Measurements from ENCODE around the gene SLC8B1.
A peak's percentile ranks its signal among the peaks of the same experiment; 100 is the strongest.

The SLC8B1 gene

DNA sequence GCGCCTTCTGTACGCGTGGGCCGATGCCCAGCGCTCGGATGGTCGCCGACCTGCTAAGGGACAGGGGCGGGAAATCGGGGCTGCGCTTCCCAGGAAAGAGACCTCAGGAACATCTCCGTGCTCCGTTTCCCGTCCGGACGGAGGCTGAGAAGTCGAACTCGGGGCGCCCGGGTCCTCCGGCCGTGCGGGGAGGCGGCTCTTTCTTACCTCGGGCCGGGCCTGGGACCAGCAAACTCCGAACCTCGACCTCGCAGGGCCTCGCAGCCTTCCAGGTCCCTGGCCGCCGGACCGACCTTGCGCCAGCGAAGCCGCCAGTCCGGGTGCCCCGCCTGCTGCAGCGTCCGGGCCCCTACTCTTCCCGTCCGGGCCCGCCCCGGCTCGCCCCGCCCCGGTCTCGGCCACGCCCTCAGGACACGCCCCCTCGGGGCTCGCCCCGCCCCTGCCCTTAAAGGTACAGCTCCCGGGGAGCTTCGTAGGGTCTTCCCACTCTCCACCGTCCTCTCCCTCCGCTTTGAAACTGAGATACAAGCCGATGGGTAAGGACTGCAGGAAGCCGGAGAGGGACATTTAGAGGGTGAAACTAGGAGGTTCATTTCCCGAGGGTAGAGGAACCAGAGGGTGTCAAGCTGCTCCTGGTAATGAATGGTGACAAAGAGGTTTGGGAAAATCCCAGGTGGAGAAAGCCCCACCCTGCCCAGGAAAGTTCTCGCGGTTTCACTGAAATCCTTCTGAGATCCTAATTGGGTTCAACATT lies at the start of gene SLC8B1:
Gene SLC8B1, minus strand, starts transcription at position 324 of the 754 bp plus-strand sequence. CDS start 2,231 bp downstream, outside the sequence.
- Mint-ChIP-seq H3K27ac (no peak within 1 kb of the TSS), H3K9me3 (no peaks in the 10 kb centered on the region), H3K4me3 (peak within 1 kb of the TSS; percentile 89 to 92 (median 91)), H3K4me1 (peaks cover 5% of the 10 kb centered on the region), H3K27me3 (ENCODE audit: low read depth) (peaks cover 33% of the 10 kb centered on the region), H3K36me3 (ENCODE audit: low read depth) (peaks cover 8% of the 10 kb centered on the region)
- TF ChIP-seq, protein P1, sequence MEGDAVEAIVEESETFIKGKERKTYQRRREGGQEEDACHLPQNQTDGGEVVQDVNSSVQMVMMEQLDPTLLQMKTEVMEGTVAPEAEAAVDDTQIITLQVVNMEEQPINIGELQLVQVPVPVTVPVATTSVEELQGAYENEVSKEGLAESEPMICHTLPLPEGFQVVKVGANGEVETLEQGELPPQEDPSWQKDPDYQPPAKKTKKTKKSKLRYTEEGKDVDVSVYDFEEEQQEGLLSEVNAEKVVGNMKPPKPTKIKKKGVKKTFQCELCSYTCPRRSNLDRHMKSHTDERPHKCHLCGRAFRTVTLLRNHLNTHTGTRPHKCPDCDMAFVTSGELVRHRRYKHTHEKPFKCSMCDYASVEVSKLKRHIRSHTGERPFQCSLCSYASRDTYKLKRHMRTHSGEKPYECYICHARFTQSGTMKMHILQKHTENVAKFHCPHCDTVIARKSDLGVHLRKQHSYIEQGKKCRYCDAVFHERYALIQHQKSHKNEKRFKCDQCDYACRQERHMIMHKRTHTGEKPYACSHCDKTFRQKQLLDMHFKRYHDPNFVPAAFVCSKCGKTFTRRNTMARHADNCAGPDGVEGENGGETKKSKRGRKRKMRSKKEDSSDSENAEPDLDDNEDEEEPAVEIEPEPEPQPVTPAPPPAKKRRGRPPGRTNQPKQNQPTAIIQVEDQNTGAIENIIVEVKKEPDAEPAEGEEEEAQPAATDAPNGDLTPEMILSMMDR (IDR thresholded peaks at IDR 0.05; ENCODE audit: unreplicated experiment in 3 of 3): no peak

- TF ChIP-seq, protein P1 (IDR thresholded peaks at IDR 0.05; ENCODE audit: unreplicated experiment in 3 of 3): no peak
- H3K9me3 Mint-ChIP-seq: no peaks in the 10 kb centered on the region
- H3K27me3 Mint-ChIP-seq (ENCODE audit: low read depth): no peaks in the 10 kb centered on the region
- H3K4me3 Mint-ChIP-seq: no peak overlapping the region
- no peaks in the 10 kb centered on the region for H3K4me1 Mint-ChIP-seq
- no peak overlapping the region for H3K27ac Mint-ChIP-seq
- peaks cover 24% of the 10 kb centered on the region for H3K36me3 Mint-ChIP-seq (ENCODE audit: low read depth)
Measured at GRCh38 chr12:113382206-113382605, 47.3 kb upstream of the SLC8B1 start.

- no peak overlapping the region for H3K27ac Mint-ChIP-seq
- H3K4me3 Mint-ChIP-seq: no peak overlapping the region
- H3K27me3 Mint-ChIP-seq (ENCODE audit: low read depth): no peaks in the 10 kb centered on the region
- H3K4me1 Mint-ChIP-seq: no peaks in the 10 kb centered on the region
- TF ChIP-seq, protein P1 (IDR thresholded peaks at IDR 0.05; ENCODE audit: unreplicated experiment in 3 of 3): no peak
- H3K36me3 Mint-ChIP-seq (ENCODE audit: low read depth): peaks cover 26% of the 10 kb centered on the region
- H3K9me3 Mint-ChIP-seq: no peaks in the 10 kb centered on the region
Measured at GRCh38 chr12:113381220-113381619, 46.3 kb upstream of the SLC8B1 start.

- no peaks in the 10 kb centered on the region for H3K9me3 Mint-ChIP-seq
- H3K4me1 Mint-ChIP-seq: no peaks in the 10 kb centered on the region
- H3K36me3 Mint-ChIP-seq (ENCODE audit: low read depth): peaks cover 28% of the 10 kb centered on the region
- no peaks in the 10 kb centered on the region for H3K27me3 Mint-ChIP-seq (ENCODE audit: low read depth)
- TF ChIP-seq, protein P1 (IDR thresholded peaks at IDR 0.05; ENCODE audit: unreplicated experiment in 3 of 3): no peak
- H3K27ac Mint-ChIP-seq: no peak overlapping the region
- H3K4me3 Mint-ChIP-seq: no peak overlapping the region
Measured at GRCh38 chr12:113378291-113378690, 43.4 kb upstream of the SLC8B1 start.

DNA sequence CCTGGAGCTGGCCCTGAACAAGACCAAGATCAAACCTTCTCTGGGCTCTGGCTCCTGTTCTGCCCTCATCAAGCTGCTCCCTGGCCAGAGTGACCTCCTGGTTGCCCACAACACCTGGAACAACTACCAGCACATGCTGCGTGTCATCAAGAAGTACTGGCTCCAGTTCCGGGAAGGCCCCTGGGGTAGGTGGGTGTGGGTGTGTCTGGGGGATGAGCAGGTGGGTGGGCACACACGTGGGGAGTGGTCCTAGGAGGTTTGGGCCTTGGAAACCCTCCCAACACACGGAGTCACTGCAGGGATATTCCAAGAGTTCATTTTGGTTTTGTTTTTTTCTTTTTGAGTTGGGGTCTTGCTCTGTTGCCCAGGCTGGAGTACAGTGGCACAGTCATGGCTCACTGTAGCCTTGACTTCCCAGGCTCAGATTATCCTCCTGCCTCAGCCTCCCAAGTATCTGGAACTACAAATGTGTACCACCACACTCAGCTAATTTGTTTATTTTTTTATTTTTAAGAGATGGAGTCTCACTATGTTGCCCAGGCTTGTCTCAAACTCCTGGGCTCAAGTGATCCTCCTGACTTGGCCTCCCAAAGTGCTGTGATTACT lies 40.0 kb upstream of the SLC8B1 start:
- H3K36me3 Mint-ChIP-seq (ENCODE audit: low read depth): peaks cover 30% of the 10 kb centered on the region
- no peak overlapping the region for H3K4me3 Mint-ChIP-seq
- TF ChIP-seq, protein P1 (IDR thresholded peaks at IDR 0.05; ENCODE audit: unreplicated experiment in 3 of 3): no peak
- H3K4me1 Mint-ChIP-seq: no peaks in the 10 kb centered on the region
- H3K27ac Mint-ChIP-seq: no peak overlapping the region
- no peaks in the 10 kb centered on the region for H3K9me3 Mint-ChIP-seq
- H3K27me3 Mint-ChIP-seq (ENCODE audit: low read depth): no peaks in the 10 kb centered on the region

Measured in nephron (organoid).